SK-N-SH treated with all-trans-retinoic acid at 6 μM for 48 hours (cell line): ENCODE results near the gene OCIAD2.
A peak's percentile ranks its signal among the peaks of the same experiment; 100 is the strongest.

ENCODE experiments used
- ATAC-seq: fragments of 200-7000 bp; cut with Tn5 transposase; 3 replicates; pipeline ENCODE4 v1.9.1; 2020; ENCODE audit warnings: mild to moderate bottlenecking, moderate library complexity
- ARNTL ChIP-seq: fragments of 450-650 bp; formaldehyde crosslinking; IDR thresholded peaks from 2 replicates; pipeline ENCODE4 v1.5.0; 2020; ENCODE audit warnings: low read depth, mild to moderate bottlenecking, moderate library complexity, borderline replicate concordance
- BACH2 ChIP-seq: fragments of 250-450 bp; sonication (Bioruptor Pico); IDR thresholded peaks from 2 replicates; pipeline ENCODE4 v1.9.0; 2021; ENCODE audit warnings: mild to moderate bottlenecking, borderline replicate concordance
- CSDC2 ChIP-seq: fragments of 250-450 bp; sonication (Bioruptor Pico); IDR thresholded peaks from 2 replicates; pipeline ENCODE4 v1.5.0; 2020; ENCODE audit warnings: mild to moderate bottlenecking, moderate library complexity
- ESRRG ChIP-seq: fragments of 250-450 bp; sonication (Bioruptor Pico); IDR thresholded peaks from 2 replicates; pipeline ENCODE4 v1.6.1; 2021; ENCODE audit warnings: mild to moderate bottlenecking
- ISL1 ChIP-seq: fragments of 250-450 bp; sonication (Bioruptor Pico); IDR thresholded peaks from 2 replicates; pipeline ENCODE4 v2.1.2; 2022; ENCODE audit warnings: mild to moderate bottlenecking, moderate library complexity
- OSR1 ChIP-seq: fragments of 250-450 bp; sonication (Bioruptor Pico); IDR thresholded peaks from 2 replicates; pipeline ENCODE4 v1.8.0; 2022; ENCODE audit warnings: moderate library complexity, mild to moderate bottlenecking, inconsistent platforms
- PPARA ChIP-seq: fragments of 250-450 bp; sonication (Bioruptor Pico); IDR thresholded peaks from 2 replicates; pipeline ENCODE4 v1.5.0; 2020; ENCODE audit warnings: mild to moderate bottlenecking, borderline replicate concordance
- RARB ChIP-seq: fragments of 250-450 bp; sonication (Bioruptor Pico); IDR thresholded peaks from 2 replicates; pipeline ENCODE4 v1.8.0; 2021; ENCODE audit warnings: mild to moderate bottlenecking, moderate library complexity
- SNAI2 ChIP-seq: fragments of 250-450 bp; sonication (Bioruptor Pico); IDR thresholded peaks from 2 replicates; pipeline ENCODE4 v1.5.0; 2020; ENCODE audit warnings: mild to moderate bottlenecking, moderate library complexity
- TCF4 ChIP-seq: fragments of 250-450 bp; sonication (Bioruptor Pico); IDR thresholded peaks from 2 replicates; pipeline ENCODE4 v1.8.0; 2021; ENCODE audit warnings: mild to moderate bottlenecking, moderate library complexity, borderline replicate concordance
- TOX ChIP-seq: fragments of 250-450 bp; sonication (Bioruptor Pico); IDR thresholded peaks from 2 replicates; pipeline ENCODE4 v1.8.0; 2021; ENCODE audit warnings: mild to moderate bottlenecking, moderate library complexity, borderline replicate concordance
- ZC3H10 ChIP-seq: fragments of 250-450 bp; sonication (Bioruptor Pico); IDR thresholded peaks from 2 replicates; pipeline ENCODE4 v1.5.1; 2021; ENCODE audit warnings: mild to moderate bottlenecking, moderate library complexity
- ZFP3 ChIP-seq: fragments of 250-450 bp; sonication (Bioruptor Pico); IDR thresholded peaks from 2 replicates; pipeline ENCODE4 v1.5.0; 2020; ENCODE audit warnings: mild to moderate bottlenecking, moderate library complexity
- ZFP30 ChIP-seq: fragments of 450-650 bp; formaldehyde crosslinking; IDR thresholded peaks from 2 replicates; pipeline ENCODE4 v1.5.0; 2022; ENCODE audit warnings: mild to moderate bottlenecking, moderate library complexity
- ZNF565 ChIP-seq: fragments of 450-650 bp; formaldehyde crosslinking; conservative IDR thresholded peaks from 2 replicates; pipeline ENCODE4 v1.5.0; 2020; ENCODE audit warnings: low read depth, mild to moderate bottlenecking, moderate library complexity
- ZNF70 ChIP-seq: fragments of 450-650 bp; formaldehyde crosslinking; IDR thresholded peaks from 2 replicates; pipeline ENCODE4 v1.5.0; 2020; ENCODE audit warnings: mild to moderate bottlenecking, moderate library complexity
- ZNF8 ChIP-seq: fragments of 450-650 bp; formaldehyde crosslinking; IDR thresholded peaks from 2 replicates; pipeline ENCODE4 v1.5.0; 2020; ENCODE audit warnings: mild to moderate bottlenecking, moderate library complexity
- TF ChIP-seq, protein P1 (sequence below): fragments of 250-450 bp; sonication (Bioruptor Pico); IDR thresholded peaks from 2 replicates; pipeline ENCODE4 v1.5.1; 2021; ENCODE audit warnings: mild to moderate bottlenecking, moderate library complexity
- TF ChIP-seq, protein P2 (sequence below): fragments of 250-450 bp; sonication (Bioruptor Pico); IDR thresholded peaks from 2 replicates; pipeline ENCODE4 v1.5.0; 2020; ENCODE audit warnings: mild to moderate bottlenecking, moderate library complexity
- TF ChIP-seq, protein P3 (sequence below): fragments of 250-450 bp; sonication (Bioruptor Pico); IDR thresholded peaks from 2 replicates; pipeline ENCODE4 v1.8.0; 2021; ENCODE audit warnings: low read depth, mild to moderate bottlenecking, moderate library complexity, borderline replicate concordance
- TF ChIP-seq, protein P4 (sequence below): fragments of 250-450 bp; sonication (Bioruptor Pico); IDR thresholded peaks from 2 replicates; pipeline ENCODE4 v1.5.1; 2020; ENCODE audit warnings: low read depth, mild to moderate bottlenecking, moderate library complexity

OCIAD2 gene

DNA sequence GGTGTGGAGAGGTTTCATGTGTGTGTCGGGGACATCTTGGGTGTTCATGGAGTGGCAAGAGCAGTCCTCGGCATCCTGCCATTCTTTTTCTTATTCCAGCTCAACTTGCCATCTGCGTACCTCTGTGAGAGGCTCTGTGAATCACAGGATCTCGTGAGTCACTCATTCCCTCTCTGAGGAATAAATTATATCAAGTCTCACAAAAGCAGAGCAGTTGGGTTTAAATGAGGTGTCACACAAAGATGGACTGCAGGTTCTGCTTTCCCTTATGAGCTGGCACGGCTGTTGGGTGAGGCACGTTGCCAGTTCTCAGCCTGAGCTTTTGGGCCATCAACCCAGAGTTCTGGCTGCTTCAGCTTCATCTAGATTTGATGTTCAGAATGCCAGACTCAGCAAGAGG is 6.8 kb upstream of the OCIAD2 start:
- TF ChIP-seq ZFP3 (CRISPR knock-in tag) (0 out of 2 replicates have a peak, but pooled peaks have one; percentile 14), ZNF8 (no peak), TCF4 (CRISPR knock-in tag) (no peak), ZNF565 (CRISPR knock-in tag) (no peak), ESRRG (no peak), ISL1 (CRISPR knock-in tag) (peak; percentile 72), ZFP30 (CRISPR knock-in tag) (no peak), TOX (CRISPR knock-in tag) (peak; percentile 37; the same call in 1 of the 2 replicates)
- TF ChIP-seq, protein P1, sequence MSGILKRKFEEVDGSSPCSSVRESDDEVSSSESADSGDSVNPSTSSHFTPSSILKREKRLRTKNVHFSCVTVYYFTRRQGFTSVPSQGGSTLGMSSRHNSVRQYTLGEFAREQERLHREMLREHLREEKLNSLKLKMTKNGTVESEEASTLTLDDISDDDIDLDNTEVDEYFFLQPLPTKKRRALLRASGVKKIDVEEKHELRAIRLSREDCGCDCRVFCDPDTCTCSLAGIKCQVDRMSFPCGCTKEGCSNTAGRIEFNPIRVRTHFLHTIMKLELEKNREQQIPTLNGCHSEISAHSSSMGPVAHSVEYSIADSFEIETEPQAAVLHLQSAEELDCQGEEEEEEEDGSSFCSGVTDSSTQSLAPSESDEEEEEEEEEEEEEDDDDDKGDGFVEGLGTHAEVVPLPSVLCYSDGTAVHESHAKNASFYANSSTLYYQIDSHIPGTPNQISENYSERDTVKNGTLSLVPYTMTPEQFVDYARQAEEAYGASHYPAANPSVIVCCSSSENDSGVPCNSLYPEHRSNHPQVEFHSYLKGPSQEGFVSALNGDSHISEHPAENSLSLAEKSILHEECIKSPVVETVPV (CRISPR knock-in tag), result no peak
- peak; percentile 74 for ATAC-seq

DNA sequence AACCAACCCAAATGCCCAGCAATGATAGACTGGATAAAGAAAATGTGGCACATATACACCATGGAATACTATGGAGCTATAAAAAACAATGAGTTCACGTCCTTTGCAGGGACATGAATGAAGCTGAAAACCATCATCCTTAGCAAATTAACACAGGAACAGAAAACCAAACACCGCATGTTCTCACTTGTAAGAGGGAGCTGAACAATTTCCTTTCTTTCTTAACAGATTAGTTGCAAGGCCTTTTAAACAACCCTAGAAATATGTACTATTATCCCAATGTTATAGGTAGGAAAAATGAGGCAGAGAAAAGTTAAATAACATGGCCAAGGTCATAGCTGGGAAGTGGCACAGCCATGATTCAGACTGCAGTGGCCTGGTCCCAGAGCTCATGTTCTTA is 5.8 kb upstream of the OCIAD2 start:
- ATAC-seq, result no peak
- TF ChIP-seq CSDC2 (CRISPR knock-in tag), result no peak
- no peak for TF ChIP-seq ZNF565 (CRISPR knock-in tag)
- TF ChIP-seq ZC3H10 (CRISPR knock-in tag), result no peak
- TF ChIP-seq BACH2, result no peak
- TF ChIP-seq, protein P1 (CRISPR knock-in tag), result no peak
- no peak for TF ChIP-seq ISL1 (CRISPR knock-in tag)
- no peak for TF ChIP-seq ESRRG
- TF ChIP-seq PPARA, result no peak
- TF ChIP-seq, protein P2, sequence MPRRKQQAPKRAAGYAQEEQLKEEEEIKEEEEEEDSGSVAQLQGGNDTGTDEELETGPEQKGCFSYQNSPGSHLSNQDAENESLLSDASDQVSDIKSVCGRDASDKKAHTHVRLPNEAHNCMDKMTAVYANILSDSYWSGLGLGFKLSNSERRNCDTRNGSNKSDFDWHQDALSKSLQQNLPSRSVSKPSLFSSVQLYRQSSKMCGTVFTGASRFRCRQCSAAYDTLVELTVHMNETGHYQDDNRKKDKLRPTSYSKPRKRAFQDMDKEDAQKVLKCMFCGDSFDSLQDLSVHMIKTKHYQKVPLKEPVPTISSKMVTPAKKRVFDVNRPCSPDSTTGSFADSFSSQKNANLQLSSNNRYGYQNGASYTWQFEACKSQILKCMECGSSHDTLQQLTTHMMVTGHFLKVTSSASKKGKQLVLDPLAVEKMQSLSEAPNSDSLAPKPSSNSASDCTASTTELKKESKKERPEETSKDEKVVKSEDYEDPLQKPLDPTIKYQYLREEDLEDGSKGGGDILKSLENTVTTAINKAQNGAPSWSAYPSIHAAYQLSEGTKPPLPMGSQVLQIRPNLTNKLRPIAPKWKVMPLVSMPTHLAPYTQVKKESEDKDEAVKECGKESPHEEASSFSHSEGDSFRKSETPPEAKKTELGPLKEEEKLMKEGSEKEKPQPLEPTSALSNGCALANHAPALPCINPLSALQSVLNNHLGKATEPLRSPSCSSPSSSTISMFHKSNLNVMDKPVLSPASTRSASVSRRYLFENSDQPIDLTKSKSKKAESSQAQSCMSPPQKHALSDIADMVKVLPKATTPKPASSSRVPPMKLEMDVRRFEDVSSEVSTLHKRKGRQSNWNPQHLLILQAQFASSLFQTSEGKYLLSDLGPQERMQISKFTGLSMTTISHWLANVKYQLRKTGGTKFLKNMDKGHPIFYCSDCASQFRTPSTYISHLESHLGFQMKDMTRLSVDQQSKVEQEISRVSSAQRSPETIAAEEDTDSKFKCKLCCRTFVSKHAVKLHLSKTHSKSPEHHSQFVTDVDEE (CRISPR knock-in tag), result no peak
- no peak for TF ChIP-seq OSR1 (CRISPR knock-in tag)
- TF ChIP-seq, protein P3, sequence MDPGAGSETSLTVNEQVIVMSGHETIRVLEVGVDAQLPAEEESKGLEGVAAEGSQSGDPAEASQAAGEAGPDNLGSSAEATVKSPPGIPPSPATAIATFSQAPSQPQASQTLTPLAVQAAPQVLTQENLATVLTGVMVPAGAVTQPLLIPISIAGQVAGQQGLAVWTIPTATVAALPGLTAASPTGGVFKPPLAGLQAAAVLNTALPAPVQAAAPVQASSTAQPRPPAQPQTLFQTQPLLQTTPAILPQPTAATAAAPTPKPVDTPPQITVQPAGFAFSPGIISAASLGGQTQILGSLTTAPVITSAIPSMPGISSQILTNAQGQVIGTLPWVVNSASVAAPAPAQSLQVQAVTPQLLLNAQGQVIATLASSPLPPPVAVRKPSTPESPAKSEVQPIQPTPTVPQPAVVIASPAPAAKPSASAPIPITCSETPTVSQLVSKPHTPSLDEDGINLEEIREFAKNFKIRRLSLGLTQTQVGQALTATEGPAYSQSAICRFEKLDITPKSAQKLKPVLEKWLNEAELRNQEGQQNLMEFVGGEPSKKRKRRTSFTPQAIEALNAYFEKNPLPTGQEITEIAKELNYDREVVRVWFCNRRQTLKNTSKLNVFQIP (CRISPR knock-in tag), result no peak
- TF ChIP-seq ZNF70, result no peak
- no peak for TF ChIP-seq ZNF8
- no peak for TF ChIP-seq ARNTL (CRISPR knock-in tag)
- no peak for TF ChIP-seq RARB

DNA sequence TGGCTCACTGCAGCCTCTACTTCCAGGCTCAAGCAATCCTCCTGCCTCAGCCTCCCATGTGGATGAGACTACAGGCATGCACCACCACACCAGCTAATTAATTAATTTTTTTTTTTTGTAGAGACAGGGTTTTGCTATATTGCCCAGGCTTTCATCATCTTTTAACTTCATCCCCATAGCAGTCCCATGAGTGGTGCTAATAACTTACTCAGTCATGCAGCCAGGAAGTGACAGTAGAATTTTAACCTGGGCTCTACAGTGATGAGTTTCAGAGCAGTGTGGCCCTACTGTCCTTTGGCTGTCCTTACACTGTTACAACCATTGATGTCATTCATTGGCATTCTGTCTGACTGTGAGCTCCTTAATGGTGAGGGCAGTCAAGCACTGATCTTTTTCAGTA is 3.9 kb upstream of the OCIAD2 start:
- TF ChIP-seq CSDC2 (CRISPR knock-in tag) (no peak), TCF4 (CRISPR knock-in tag) (no peak), ZC3H10 (CRISPR knock-in tag) (no peak), ZNF565 (CRISPR knock-in tag) (no peak), ZFP3 (CRISPR knock-in tag) (no peak), ESRRG (no peak), ZNF8 (no peak), TOX (CRISPR knock-in tag) (no peak), SNAI2 (CRISPR knock-in tag) (no peak), OSR1 (CRISPR knock-in tag) (no peak)
- TF ChIP-seq, protein P1 (CRISPR knock-in tag), result no peak
- TF ChIP-seq, protein P2 (CRISPR knock-in tag), result no peak
- TF ChIP-seq, protein P4, sequence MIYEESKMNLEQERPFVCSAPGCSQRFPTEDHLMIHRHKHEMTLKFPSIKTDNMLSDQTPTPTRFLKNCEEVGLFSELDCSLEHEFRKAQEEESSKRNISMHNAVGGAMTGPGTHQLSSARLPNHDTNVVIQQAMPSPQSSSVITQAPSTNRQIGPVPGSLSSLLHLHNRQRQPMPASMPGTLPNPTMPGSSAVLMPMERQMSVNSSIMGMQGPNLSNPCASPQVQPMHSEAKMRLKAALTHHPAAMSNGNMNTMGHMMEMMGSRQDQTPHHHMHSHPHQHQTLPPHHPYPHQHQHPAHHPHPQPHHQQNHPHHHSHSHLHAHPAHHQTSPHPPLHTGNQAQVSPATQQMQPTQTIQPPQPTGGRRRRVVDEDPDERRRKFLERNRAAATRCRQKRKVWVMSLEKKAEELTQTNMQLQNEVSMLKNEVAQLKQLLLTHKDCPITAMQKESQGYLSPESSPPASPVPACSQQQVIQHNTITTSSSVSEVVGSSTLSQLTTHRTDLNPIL (CRISPR knock-in tag), result no peak
- TF ChIP-seq, protein P3 (CRISPR knock-in tag), result no peak
- ATAC-seq, result no peak
